GM10248 (cell line): ENCODE results near the gene TMPRSS6.

Experiments
- CTCF ChIA-PET: fragments of 300-600 bp; sonication (Branson Sonifier 250); formaldehyde crosslinking; extraction: SDS; loops from one replicate; lab custom pipeline; 2021; ENCODE audit warnings: antibody characterized with exemption; lab: Yijun Ruan, JAX
- POLR2A ChIA-PET: fragments of 350-650 bp; sonication (Branson Sonifier 250); formaldehyde crosslinking; extraction: SDS; loops from one replicate; lab custom pipeline; 2020; ENCODE audit warnings: antibody characterized with exemption; lab: Yijun Ruan, JAX
- DNase-seq: peaks from one replicate; pipeline ENCODE4 v3.0.0; 2012; ENCODE audit errors: extremely low spot score
- TF ChIP-seq, protein P1 (sequence below): IDR thresholded peaks from 2 replicates; pipeline ENCODE4 v1.5.1; 2012; ENCODE audit warnings: mild to moderate bottlenecking, low read depth; ENCODE audit errors: extremely low read depth, missing control alignments, control extremely low read depth

The TMPRSS6 gene

GRCh38 chr22:37109242-37109917 lies at the start of gene TMPRSS6:
TSS of gene TMPRSS6 (minus strand) at chr22:37109713. CDS start at chr22:37103417, 6,296 bp downstream.
- TF ChIP-seq, protein P1, sequence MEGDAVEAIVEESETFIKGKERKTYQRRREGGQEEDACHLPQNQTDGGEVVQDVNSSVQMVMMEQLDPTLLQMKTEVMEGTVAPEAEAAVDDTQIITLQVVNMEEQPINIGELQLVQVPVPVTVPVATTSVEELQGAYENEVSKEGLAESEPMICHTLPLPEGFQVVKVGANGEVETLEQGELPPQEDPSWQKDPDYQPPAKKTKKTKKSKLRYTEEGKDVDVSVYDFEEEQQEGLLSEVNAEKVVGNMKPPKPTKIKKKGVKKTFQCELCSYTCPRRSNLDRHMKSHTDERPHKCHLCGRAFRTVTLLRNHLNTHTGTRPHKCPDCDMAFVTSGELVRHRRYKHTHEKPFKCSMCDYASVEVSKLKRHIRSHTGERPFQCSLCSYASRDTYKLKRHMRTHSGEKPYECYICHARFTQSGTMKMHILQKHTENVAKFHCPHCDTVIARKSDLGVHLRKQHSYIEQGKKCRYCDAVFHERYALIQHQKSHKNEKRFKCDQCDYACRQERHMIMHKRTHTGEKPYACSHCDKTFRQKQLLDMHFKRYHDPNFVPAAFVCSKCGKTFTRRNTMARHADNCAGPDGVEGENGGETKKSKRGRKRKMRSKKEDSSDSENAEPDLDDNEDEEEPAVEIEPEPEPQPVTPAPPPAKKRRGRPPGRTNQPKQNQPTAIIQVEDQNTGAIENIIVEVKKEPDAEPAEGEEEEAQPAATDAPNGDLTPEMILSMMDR, result no peak
- ChIA-PET CTCF (interaction anchor here (1.2 kb wide), 1 partner anchor 9 kb away, joined by 4 read pairs; no protein-coding TSS in a partner anchor), POLR2A (interaction anchor here (0.6 kb wide), 1 partner anchor 90 kb away, joined by 7 read pairs; no protein-coding TSS in a partner anchor)
- no peak for DNase-seq

GRCh38 chr22:37158963-37159290 lies 49.4 kb upstream of the TMPRSS6 start:
- CTCF ChIA-PET, result no interaction called here
- TF ChIP-seq, protein P1, result no peak

GRCh38 chr22:37157516-37158285 lies 48.2 kb upstream of the TMPRSS6 start:
- no peak for DNase-seq
- TF ChIP-seq, protein P1, result no peak
- CTCF ChIA-PET, result interaction anchor here (1.0 to 2.2 kb wide), 4 partner anchors 8 to 42 kb away, joined by 3 to 12 read pairs (median 5); no protein-coding TSS in a partner anchor
- POLR2A ChIA-PET, result interaction anchor here (0.6 to 0.8 kb wide), 2 partner anchors 33 to 42 kb away, joined by 3 to 4 read pairs; no protein-coding TSS in a partner anchor

More at GRCh38 chr22:37158963-37159290, 49.4 kb upstream of the TMPRSS6 start:
- POLR2A ChIA-PET, result no interaction called here
- no peak for DNase-seq

GRCh38 chr22:37156686-37157435 lies 47.3 kb upstream of the TMPRSS6 start:
- POLR2A ChIA-PET, result interaction anchor here (0.8 kb wide), 1 partner anchor 43 kb away, joined by 3 read pairs; no protein-coding TSS in a partner anchor
- DNase-seq, result no peak
- CTCF ChIA-PET, result interaction anchor here (1.0 to 2.2 kb wide), 6 partner anchors 9 to 43 kb away, joined by 3 to 12 read pairs (median 4); no protein-coding TSS in a partner anchor
- TF ChIP-seq, protein P1, result no peak

DNA sequence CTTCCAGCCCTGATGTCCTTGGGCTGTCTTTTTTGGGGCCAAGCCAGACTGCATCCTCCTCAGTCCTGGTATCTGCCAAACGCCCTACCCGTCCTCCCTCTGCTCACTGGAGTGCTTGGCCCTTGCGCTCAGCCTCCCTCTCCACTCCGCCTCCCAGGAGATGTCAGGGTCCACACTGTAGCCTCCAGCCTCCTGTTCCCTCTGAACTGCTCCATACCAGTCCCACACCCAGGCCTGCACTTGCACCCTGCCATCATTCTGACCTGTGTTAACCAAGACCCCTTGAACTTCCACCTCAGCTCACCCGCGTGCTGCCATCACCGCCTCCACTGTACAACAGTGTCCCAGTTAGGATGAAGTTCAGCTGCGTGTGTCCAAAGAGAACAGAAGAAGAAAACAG lies 46.5 kb upstream of the TMPRSS6 start:
- DNase-seq, result no peak

More for the DNA sequence above, 46.5 kb upstream of the TMPRSS6 start:
- ChIA-PET POLR2A (no interaction called here), CTCF (interaction anchor here (1.0 to 2.2 kb wide), 5 partner anchors 9 to 44 kb away, joined by 3 to 12 read pairs (median 4); no protein-coding TSS in a partner anchor)
- TF ChIP-seq, protein P1, result no peak
